Stimulated activated CD8-positive, alpha-beta memory T cell treated with anti-CD3 and anti-CD28 coated beads, Interleukin-15, amount 100 ng/mL, for 1 hour (primary cell): ENCODE results near the gene RHOH.
A peak's percentile ranks its signal among the peaks of the same experiment; 100 is the strongest.
"Not testable (repeated sequence)": the region's sequence is repeated elsewhere in the genome, so short reads cannot be mapped to it uniquely, and the experiment has no call there.

Experiments
- DNase-seq: peaks from one replicate; pipeline ENCODE4 v3.0.0-alpha.2; 2020; ENCODE audit warnings: low read depth

Gene RHOH, protein sequence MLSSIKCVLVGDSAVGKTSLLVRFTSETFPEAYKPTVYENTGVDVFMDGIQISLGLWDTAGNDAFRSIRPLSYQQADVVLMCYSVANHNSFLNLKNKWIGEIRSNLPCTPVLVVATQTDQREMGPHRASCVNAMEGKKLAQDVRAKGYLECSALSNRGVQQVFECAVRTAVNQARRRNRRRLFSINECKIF

DNA sequence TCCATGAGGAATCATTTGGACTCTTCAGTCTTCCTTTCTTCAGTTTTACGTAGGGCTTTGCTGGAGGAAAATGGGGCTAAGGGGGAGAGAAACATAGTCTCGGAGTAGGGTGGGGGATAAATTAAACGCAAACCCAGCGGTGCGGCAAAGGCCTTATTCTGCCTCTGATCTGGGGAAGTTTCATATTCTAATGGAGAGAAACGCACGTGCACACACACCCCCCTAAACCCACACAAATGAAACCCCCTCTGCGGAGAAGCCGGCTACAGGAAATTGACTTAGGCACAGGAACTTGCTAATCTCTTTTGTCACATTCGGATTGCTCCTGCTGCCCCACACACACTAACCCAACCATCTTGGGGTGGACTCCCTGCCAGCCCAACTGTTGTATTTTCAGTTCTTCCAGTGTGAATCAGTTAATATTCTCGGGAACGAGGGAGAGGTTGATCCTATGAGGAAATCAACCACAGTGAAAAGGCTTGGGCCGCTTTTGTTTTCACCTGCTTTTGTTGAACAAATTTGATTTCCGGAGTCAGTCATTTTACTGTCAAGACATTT is at the start of gene RHOH:
RHOH (plus strand) TSS at position 308 of the 558 bp plus-strand sequence. CDS start 46,356 bp downstream, outside the sequence.
- peak; percentile 45 for DNase-seq

DNA sequence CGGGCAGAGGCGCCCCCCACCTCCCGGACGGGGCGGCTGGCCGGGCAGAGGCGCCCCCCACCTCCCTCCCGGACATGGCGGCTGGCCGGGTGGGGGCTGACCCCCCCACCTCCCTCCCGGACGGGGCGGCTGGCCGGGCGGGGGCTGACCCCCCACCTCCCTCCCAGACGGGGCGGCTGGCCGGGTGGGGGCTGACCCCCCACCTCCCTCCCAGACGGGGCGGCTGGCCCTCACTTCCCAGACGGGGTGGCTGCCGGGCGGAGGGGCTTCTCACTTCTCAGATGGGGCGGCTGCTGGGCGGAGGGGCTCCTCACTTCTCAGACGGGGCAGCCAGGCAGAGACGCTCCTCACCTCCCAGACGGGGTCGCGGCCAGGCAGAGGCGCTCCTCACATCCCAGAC is 49.3 kb upstream of the RHOH start:
- DNase-seq, result not testable (repeated sequence)

DNA sequence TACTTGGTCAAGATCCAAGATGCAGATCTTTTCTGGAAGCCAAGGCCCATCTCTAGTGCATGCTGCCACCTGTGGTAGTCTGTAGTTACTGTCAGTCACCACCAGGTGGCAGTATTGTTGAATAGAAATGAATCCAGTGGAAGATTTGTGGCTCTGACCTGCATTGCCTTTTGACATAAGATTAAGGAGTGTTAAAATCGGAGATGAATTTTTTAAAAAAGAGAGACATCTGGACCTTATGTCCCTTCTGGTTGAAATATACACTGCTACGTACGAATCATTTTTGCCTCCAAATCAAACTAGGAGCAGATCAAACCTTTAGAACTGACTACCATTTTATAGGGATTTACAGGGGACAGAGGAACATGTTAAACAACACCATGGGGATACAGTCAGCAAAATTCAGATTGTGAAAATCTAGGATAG is 46.9 kb upstream of the RHOH start:
- peak; percentile 54 for DNase-seq

DNA sequence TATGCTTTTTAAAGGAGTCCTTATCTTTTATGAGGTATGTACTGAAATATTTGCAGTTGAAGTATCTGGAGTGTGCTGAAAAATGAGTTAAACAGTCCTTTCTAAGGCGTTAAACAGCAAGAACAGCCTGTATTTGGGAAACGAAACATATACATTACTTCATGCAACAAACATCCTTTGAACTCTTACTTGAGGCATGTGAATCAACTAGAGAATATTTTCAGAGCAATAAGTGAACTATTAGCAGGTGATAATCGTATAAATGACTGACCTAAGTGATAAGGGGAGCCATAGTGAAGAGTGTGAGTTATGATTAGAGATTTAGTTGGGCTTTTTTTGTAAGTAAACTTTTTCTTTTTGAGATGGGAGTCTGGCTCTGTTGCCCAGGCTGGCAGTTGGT is 45.9 kb upstream of the RHOH start:
- no peak for DNase-seq

DNA sequence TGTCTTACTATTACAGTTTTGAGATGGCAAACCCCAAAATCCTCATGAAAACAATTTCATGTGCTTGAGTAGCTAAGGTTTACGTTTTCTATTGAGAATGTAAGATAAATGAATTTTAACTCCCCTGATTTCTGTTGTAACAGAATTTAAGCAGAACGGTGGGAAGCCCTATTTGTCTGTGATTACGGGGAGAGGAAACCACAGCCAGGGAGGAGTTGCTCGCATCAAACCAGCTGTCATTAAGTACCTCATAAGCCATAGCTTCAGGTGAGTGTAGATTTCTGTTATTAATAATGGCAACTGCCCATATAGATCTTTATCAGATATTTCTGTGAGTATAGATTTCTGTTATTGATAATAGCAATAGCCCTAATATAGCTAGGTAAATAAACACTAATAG is 44.2 kb upstream of the RHOH start:
- no peak for DNase-seq

DNA sequence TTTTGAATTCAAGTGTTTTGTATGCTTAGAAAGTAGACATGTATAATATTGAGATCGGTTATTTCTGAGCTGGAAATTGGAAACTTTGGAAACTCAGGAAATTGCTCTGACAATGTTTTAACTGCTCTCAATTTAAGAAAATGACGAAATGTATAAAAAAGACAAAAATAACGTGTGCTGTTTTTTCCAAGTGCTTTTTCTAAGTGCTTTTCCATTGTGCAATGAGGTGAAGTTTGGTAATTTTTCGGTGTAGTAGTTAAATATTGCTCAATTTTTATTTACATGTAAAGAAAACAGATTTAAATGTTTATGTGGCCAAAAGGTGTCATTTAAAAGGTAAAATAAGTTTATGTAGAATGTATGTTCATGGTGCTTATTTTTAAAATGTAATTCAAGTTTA is 39.4 kb upstream of the RHOH start:
- DNase-seq, result no peak

DNA sequence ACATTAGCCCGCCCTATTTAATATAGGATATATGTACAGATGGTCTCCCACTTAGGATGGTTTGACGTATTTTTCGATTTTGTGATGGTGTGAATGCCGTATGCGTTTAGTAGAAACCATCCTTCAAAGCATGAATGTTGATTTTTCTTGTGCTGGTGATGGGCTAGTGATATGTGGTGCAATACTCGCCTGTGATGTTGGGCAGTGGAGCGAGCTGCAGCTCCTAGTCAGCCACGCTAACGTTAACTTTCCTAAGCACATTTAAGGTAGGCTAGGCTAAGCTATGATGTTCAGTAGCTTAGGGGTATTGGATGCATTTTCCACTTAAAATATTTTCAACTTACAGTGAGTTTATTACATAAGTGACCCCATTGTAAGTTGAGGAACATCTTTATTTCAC is 36.6 kb upstream of the RHOH start:
- no peak for DNase-seq

DNA sequence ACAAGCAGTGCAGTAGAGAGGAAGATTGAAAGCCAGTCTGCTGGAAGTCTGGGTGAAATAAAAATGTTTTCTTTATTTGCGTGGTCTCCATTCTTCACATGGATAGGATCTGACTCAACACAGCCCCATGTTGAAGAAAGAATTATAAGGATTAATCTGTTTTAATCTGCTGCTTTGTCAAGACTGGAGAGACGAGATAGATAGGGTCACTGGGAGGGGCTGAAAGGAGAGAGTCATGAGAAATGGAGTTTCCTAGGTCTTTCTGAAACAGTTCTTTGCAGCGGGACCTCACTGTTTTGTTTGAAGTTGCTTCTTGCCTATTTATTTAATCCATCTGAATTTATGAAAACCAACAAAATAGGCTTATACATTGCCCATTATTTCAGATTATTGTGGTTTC is 32.4 kb upstream of the RHOH start:
- DNase-seq, result no peak

DNA sequence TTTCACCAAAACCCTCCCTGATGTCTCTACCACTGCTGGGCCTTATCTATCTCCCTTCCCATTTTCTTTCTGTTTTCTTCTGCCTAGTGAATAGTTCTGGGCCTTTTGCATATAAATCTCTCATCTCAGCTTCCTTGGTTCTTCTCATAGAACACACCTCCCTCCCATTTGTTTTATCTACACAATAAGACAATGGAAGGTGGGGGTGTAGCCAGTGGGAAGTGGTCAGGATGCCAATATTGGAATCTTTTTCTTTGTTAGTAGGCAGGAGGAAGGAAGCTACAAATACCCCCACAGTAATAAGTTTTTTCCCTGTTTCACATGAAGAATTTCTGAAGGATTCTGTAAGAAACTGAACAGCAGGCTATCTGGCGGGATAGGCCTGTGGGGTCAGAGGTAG is 30.9 kb upstream of the RHOH start:
- DNase-seq, result no peak

DNA sequence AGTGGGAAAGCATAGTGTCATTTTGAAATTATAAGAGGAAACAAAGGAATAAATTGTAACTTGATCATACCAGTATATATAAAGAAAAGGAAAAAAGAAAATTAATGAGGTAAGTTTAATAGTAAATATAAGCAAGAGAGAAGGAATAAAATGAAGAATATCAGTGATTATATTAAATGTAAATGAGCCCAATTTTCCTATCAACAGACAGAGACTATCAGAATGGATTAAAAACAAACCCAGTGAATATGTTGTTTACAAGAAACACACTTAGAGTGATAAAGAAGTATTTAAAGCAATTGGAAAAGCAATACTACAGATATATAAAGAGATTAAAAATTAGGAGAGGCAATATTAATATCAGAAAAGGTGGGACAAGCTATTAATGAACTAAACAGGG is 28.8 kb upstream of the RHOH start:
- no peak for DNase-seq

DNA sequence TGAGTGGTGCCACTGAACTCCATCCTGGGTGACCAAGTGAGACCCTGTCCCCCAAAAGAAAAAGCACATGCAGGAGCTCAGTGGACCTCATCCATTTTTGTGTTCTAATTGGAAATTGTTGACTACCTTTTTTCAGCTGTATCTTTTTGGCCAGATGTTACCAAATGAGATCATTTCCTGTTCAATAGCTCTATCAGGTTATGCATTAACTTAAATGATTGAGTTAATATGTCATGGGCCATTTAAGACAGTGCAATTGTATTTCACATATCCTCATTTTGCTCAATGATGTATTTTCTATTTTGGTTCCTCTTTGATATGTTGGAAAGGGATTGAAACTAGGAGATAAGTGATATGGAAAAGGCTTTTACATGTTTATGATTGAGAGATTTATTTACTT is 26.2 kb upstream of the RHOH start:
- no peak for DNase-seq

DNA sequence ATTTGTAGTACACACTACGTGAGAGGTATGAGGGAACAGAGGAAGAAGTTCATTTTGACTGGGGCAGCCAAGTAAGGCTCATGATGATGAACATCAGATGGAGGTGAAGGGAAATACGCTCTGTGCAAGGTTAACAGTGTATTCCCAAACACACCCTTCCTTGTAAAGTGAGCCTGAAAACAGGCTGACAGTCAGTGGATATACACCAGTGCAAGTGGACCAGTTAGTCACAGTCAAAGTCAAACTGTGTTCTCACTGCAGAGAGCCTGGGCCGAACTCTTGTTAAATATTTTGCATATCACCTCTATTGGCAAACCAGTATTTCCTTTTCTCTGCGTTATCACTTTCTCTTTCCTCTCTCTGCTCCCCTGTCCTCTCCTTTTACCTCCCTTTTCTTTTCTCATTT is 23.4 kb upstream of the RHOH start:
- no peak for DNase-seq

DNA sequence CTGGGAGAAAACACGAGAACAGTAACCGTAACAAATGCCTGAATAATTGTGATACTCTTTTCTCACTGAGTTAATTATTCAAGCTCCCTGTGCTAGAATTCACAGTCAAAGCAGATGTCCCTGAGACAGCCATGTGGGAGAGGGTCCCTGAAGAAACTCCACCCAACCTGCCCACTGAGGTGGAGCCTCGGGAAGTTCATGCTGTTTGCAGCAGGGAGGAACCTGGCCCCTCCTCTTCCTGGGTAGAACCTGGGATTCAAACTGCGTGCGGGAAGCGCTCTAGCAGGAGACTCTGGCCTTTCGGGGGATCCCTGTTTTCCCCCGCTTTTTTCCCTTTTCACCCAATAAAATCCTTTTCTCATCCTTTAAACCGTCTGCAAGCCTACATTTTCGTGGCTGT is 20.2 kb upstream of the RHOH start:
- no peak for DNase-seq

DNA sequence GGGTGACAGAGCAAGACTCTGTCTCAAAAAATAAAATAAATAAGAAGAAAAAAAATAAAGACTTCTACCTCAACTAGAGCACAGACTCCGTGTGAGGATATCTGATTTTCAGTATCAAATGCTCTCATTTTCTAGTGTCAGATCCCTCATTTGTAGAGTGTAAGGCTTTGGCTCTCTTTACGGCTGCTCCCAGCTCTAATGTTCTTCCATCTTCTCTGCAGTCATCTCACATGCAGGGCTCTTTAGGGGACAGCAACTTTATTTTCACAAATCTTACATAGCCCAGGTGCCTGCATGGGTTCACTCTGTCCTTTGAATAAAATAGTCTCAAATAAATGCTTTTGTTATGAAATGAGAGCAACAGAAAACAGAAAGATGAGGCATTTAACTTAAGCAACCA is 19.2 kb upstream of the RHOH start:
- no peak for DNase-seq

DNA sequence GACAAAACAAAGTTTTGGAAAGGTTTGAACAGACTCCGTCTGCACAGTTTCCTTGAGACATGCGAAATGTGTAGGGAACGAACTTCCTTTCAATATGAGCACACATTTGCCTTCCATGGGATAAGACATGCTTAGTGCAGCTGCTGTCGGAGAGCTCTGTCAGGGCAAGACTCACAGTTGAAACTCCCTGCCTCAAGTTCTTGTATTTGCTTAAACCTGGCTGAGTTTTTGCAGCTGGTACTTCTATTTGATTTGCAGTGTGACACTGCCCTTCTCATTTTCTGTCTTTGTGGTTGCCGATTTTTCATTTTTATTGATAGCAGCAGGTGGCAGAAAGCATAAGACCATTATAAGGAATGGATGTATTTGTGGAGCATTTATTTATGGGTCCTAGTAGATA is 18.2 kb upstream of the RHOH start:
- no peak for DNase-seq

DNA sequence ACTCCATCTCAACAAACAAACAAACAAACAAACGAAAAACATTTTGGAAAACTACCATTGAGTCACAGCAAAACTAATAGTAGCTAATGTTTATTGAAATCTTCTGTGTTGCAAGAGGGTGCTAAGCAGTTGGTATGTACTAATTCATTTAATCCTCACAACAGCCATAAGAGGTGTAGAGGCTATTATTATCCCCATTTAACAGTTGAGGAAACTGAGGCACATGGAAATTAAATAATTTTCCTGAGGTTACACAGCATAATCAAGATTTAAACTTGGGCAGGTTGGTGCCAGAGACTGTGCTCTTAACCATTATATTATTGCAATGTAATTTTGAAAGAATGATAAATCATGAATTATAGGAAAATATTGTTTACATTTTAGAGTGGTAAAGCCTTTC is 17.5 kb upstream of the RHOH start:
- DNase-seq, result no peak

DNA sequence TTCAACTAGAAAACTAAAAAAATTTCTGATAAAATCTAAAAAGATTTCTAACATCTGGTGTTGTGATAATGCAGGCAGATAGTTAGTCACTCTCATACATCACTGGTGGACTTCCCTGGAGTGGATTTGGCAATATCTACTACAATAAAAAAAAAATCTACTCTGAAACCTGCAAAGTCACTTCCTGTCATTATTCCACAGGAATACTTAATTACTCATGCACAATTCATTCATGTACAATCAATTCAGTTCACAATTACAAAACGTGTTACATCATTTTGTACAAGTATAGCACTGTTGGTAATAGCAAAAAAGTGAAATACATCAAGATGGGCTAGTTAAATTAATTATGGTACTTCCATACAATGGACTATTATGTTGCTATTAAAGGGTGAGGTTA is 16.5 kb upstream of the RHOH start:
- DNase-seq, result no peak

DNA sequence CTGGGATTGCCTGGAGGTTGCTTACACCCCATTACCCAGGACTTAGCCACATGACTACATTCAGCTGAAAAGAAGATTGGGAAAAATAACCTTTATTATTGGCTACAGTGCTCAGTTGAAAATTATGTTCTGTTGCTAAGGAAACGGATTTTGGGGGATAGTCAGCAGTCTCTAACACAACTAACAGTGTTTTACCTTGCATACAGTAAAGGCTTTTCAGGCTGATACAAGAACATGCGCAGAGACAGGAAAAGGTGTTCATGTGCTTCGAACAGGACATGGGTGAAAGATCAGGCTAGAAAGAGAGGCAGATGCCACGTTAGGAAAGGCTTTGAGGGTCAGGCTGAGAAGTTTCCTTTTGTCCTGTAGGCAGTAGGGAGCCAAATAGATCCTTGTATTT is 14.8 kb upstream of the RHOH start:
- no peak for DNase-seq

DNA sequence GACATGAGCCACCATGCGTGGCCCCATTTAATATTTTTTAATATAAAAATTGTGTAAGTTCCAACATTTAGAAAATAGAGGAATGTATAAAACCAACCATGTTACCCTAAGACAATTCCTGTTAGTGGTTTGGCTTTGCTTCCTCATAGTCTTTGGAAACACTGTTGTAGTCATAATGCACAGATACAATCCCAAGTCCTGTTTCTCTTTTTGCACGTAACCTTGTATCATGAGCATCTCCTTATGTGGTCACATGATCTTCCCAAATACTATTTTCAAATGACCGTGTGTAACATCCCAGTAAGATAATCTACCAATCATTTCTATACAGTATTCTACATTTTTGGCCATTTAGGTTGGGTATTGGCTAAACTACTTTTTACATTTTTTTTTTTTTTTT is 13.9 kb upstream of the RHOH start:
- no peak for DNase-seq

DNA sequence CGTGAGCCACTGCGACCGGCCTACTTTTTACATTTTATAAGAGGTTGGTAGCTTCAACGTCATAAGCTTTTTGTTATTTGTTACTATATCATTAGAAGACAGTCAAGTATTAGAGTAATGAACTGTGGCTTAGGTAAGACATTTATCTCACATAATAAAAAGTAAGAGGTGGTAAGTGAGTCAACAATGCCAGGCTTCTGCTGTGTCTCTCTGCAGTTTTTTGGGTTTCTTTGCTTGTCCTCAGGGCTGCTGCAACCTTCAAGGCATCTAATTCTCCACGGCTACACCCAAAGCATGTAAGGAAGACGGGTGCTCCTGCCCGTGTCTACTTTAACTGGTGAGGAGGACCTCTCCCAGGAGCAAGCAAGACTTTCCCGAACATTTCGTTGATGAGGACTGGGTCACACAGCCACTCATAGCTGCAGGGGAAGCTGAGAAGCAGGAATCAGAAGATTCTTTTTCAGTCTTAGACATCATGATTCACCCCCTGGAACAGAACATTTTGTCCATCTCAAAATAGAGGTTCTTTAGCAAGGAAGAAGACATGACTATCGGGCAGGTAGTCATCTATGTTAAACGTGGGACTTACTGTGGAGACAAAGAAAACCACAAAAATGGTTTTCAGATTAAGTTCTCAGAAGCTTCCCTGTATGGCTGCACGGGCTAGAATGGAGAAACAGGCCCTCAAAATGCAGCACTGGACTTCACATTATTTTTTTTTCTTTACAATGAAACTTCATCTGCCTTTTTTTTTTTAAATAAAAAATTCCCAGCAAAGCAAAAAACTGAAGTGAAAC is 13.0 kb upstream of the RHOH start:
- no peak for DNase-seq

DNA sequence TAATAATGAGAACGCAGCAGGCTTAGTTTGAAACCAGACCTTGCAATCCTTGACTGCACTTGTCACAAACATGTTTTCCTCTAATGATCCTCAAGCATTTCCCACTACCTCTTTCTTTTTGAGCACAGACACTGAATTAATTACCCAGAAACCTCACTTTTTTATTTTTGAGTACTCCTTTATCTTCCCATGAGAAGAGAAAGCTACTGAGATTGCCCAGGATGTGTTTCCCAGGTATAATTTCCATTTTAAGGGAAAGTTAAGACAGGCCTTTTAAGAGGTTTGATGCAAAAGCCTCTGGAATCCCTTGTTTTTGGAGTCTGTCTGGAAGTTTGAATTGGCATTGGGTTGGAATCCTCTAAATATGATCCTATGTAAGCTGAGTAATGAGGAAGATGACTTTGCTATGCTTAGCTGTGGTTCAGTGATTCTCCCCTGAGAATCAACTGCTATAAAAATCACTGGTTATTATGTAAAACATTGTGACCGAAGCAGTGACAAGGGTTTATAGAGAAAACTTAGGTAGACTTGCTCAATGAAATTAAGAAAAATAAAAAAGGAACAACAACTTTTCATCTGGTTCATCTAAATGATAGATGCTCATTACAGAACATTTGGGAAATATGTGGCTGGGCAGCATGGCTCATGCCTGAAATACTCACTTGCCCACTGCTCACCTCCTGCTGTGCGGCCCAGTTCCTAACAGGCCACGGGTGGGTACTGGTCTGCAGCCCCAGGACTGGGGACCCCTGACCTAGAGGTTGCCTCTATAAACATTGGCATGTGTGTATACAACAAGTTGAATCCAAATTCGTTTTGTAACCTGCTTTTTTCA is 10.8 kb upstream of the RHOH start:
- no peak for DNase-seq

DNA sequence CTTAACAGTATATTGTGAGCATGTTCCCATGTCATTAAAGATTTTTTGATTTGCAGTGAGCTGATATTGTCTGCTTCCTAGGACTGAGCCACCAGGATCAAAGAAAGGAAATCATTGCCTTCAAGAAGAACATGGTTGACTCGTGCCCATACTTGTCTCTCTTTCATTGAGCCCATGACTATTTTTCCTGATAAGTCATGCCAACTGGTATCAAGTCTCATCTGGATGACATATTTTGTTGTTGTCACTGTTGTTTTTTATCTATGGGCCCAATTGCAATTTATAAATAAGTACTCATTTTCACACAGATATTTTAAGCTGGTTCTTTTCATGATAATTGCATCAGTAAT is 10.2 kb upstream of the RHOH start:
- no peak for DNase-seq

DNA sequence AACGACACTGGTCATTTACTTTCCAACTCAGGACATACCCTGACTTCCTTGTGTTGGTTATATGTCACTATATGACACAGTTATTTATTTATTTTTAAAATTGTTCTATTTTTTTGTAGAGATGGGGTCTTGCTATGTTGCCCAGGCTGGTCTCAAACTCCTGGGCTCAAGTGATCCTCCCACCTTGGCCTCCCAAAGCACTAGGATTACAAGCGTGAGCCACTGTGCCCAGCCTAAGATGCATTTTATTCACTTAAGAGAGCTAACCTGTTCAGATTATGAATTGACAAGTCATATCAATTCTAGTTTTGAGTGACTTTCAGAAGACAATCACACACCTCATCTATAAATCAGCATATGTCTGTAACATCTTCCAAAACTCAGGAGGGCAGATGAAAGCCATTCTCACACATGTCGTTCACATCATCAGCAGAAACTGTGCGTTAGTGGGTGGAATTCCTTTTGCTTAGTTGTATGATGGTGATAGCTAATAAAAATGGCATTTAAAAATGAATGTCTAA is 9.4 kb upstream of the RHOH start:
- no peak for DNase-seq
